Tibial nerve (tissue), 4 donors: ENCODE results near the gene PLCB2.

Experiments used
- EP300 ChIP-seq, 2 donors: sonication (generic); formaldehyde crosslinking; IDR thresholded peaks; one replicate each; pipeline ENCODE4 v1.6.1; 2017; ENCODE audit warnings: antibody characterized with exemption in 2 of 2, mild to moderate bottlenecking in 1 of 2
- POLR2A ChIP-seq, 2 donors: fragments of 450-650 bp; IDR thresholded peaks; one replicate each; pipeline ENCODE4 v1.6.1; 2017; ENCODE audit warnings: antibody characterized with exemption in 2 of 2, mild to moderate bottlenecking in 2 of 2, moderate library complexity in 2 of 2
- TF ChIP-seq, protein P1 (sequence below), 5 experiments: fragments of 200-600 bp in 3 of 5; fragments of 450-650 bp in 2 of 5; sonication (generic) in 3 of 5; IDR thresholded peaks; one replicate each; pipeline ENCODE4 v1.5.1; 2016 to 2019; ENCODE audit warnings: antibody characterized with exemption in 5 of 5, mild to moderate bottlenecking in 3 of 5, moderate library complexity in 2 of 5

DNA sequence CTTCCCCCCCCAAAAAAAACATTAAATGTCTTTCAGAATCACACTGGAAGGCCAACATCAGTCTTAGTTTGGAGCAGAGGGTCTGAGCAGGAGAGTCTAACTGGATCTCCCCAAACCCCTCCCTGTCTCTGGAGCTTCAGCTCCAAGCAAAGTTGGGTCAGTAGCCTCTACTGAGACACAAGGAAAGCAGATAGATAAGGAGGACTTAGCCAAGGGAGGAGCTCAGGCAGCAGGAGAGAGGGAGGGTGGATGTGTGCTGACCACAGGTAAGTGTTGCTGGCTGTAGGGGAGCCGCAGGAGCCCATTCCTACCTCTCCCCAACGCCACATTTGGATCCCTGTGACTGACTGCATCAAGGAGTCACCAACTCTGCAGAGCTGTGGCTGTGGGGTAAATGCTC lies 7.0 kb downstream of the PLCB2 start:
- TF ChIP-seq, protein P1, sequence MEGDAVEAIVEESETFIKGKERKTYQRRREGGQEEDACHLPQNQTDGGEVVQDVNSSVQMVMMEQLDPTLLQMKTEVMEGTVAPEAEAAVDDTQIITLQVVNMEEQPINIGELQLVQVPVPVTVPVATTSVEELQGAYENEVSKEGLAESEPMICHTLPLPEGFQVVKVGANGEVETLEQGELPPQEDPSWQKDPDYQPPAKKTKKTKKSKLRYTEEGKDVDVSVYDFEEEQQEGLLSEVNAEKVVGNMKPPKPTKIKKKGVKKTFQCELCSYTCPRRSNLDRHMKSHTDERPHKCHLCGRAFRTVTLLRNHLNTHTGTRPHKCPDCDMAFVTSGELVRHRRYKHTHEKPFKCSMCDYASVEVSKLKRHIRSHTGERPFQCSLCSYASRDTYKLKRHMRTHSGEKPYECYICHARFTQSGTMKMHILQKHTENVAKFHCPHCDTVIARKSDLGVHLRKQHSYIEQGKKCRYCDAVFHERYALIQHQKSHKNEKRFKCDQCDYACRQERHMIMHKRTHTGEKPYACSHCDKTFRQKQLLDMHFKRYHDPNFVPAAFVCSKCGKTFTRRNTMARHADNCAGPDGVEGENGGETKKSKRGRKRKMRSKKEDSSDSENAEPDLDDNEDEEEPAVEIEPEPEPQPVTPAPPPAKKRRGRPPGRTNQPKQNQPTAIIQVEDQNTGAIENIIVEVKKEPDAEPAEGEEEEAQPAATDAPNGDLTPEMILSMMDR (IDR thresholded peaks at IDR 0.05) = no peak
- no peak for TF ChIP-seq EP300 (IDR thresholded peaks at IDR 0.05)
- no peak for TF ChIP-seq POLR2A (IDR thresholded peaks at IDR 0.05)
